Effector memory CD8-positive, alpha-beta T cell (primary cell): ENCODE results near the gene ITGAD.

ENCODE experiments used
- ATAC-seq: fragments of 150-1000 bp; cut with Tn5 transposase; replicated peaks from 2 replicates; pipeline ENCODE4 v1.10.0; 2021; ENCODE audit warnings: mild to moderate bottlenecking, moderate library complexity
- DNase-seq, 3 experiments: peaks; one replicate each; pipeline ENCODE4 v3.0.0; 2021
- H3K27ac Mint-ChIP-seq, 2 donors: one replicate each; pipeline ENCODE4 v1.8.0; 2022; ENCODE audit warnings: mild to moderate bottlenecking in 2 of 2, mixed read lengths in 2 of 2, moderate library complexity in 2 of 2
- H3K27me3 Mint-ChIP-seq, 2 donors: one replicate each; pipeline ENCODE4 v1.8.0; 2022; ENCODE audit warnings: mixed read lengths in 2 of 2
- H3K36me3 Mint-ChIP-seq: one replicate; pipeline ENCODE4 v1.8.0; 2022; ENCODE audit warnings: mild to moderate bottlenecking, moderate library complexity, mixed read lengths; ENCODE audit not compliant: insufficient read depth
- H3K4me1 Mint-ChIP-seq, 2 donors: one replicate each; pipeline ENCODE4 v1.8.0; 2022; ENCODE audit warnings: low read depth in 2 of 2, mixed read lengths in 2 of 2
- H3K4me3 Mint-ChIP-seq, 2 donors: one replicate each; pipeline ENCODE4 v1.8.0; 2022; ENCODE audit warnings: mild to moderate bottlenecking in 2 of 2, mixed read lengths in 2 of 2, moderate library complexity in 2 of 2
- H3K9me3 Mint-ChIP-seq, 2 donors: one replicate each; pipeline ENCODE4 v1.8.0; 2022; ENCODE audit warnings: mixed read lengths in 2 of 2

ITGAD gene

GRCh38 chr16:31455601-31456314 is 62.6 kb downstream of the ITGAD start:
- Mint-ChIP-seq H3K36me3 (peaks cover 25% of the 10 kb centered on the region), H3K27me3 (no peaks in the 10 kb centered on the region), H3K4me3 (peak overlapping the region; percentile 34 to 53), H3K27ac (peak overlapping the region; percentile 72 to 73), H3K4me1 (peaks cover 40 to 43% of the 10 kb centered on the region in 2 donors), H3K9me3 (no peaks in the 10 kb centered on the region)
- DNase-seq: peak in 1 of 3 experiments; percentile 23
- no peak for ATAC-seq

- DNase-seq (no peak), ATAC-seq (no peak)
- Mint-ChIP-seq H3K27ac (peak overlapping the region in 1 of 2 donors; percentile 73), H3K27me3 (no peaks in the 10 kb centered on the region), H3K4me1 (peaks cover 37 to 43% of the 10 kb centered on the region in 2 donors), H3K9me3 (no peaks in the 10 kb centered on the region), H3K36me3 (peaks cover 25% of the 10 kb centered on the region), H3K4me3 (peak overlapping the region in 1 of 2 donors; percentile 89)
Measured at GRCh38 chr16:31456988-31457360, 63.8 kb downstream of the ITGAD start.

GRCh38 chr16:31458073-31458843 is 65.1 kb downstream of the ITGAD start:
- no peaks in the 10 kb centered on the region for H3K27me3 Mint-ChIP-seq
- H3K9me3 Mint-ChIP-seq: no peaks in the 10 kb centered on the region
- H3K36me3 Mint-ChIP-seq: peaks cover 36% of the 10 kb centered on the region
- peak; percentile 30 for ATAC-seq
- DNase-seq: peak; percentile 65 to 71 (median 69)
- H3K4me1 Mint-ChIP-seq: peaks cover 37 to 43% of the 10 kb centered on the region in 2 donors
- peak overlapping the region; percentile 89 to 91 for H3K4me3 Mint-ChIP-seq
- peak overlapping the region; percentile 95 to 96 for H3K27ac Mint-ChIP-seq

GRCh38 chr16:31458844-31459686 is 65.9 kb downstream of the ITGAD start, which contains the start of gene ARMC5:
Gene ARMC5 (plus strand): TSS chr16:31459501. CDS start chr16:31459525, 24 bp downstream.
- Mint-ChIP-seq H3K4me3 (peak within 1 kb of the TSS; percentile 89 to 91), H3K27ac (peak within 1 kb of the TSS; percentile 95 to 96), H3K4me1 (peaks cover 33 to 39% of the 10 kb centered on the region in 2 donors), H3K27me3 (no peaks in the 10 kb centered on the region), H3K36me3 (peaks cover 40% of the 10 kb centered on the region), H3K9me3 (no peaks in the 10 kb centered on the region)
- peak; percentile 92 to 95 (median 94) for DNase-seq
- peak; percentile 68 for ATAC-seq

GRCh38 chr16:31459687-31460581 is 66.8 kb downstream of the ITGAD start:
- ATAC-seq: peak; percentile 72
- peak overlapping the region; percentile 89 to 91 for H3K4me3 Mint-ChIP-seq

GRCh38 chr16:31460582-31461002 is 67.5 kb downstream of the ITGAD start:
- Mint-ChIP-seq H3K9me3 (no peaks in the 10 kb centered on the region), H3K27ac (peak overlapping the region in 1 of 2 donors; percentile 95), H3K36me3 (peaks cover 41% of the 10 kb centered on the region), H3K4me3 (peak overlapping the region; percentile 89 to 91), H3K27me3 (no peaks in the 10 kb centered on the region), H3K4me1 (peaks cover 30 to 34% of the 10 kb centered on the region in 2 donors)
- peak in 1 of 3 experiments; percentile 26 for DNase-seq
- no peak for ATAC-seq

More at GRCh38 chr16:31459687-31460581, 66.8 kb downstream of the ITGAD start:
- H3K9me3 Mint-ChIP-seq: no peaks in the 10 kb centered on the region
- peaks cover 33 to 39% of the 10 kb centered on the region in 2 donors for H3K4me1 Mint-ChIP-seq
- H3K27ac Mint-ChIP-seq: peak overlapping the region; percentile 95 to 96
- peak; percentile 99 to 100 (median 100) for DNase-seq
- H3K36me3 Mint-ChIP-seq: peaks cover 40% of the 10 kb centered on the region
- H3K27me3 Mint-ChIP-seq: no peaks in the 10 kb centered on the region

GRCh38 chr16:31461201-31461920 is 68.2 kb downstream of the ITGAD start:
- DNase-seq (no peak), ATAC-seq (no peak)
- peak overlapping the region in 1 of 2 donors; percentile 91 for H3K4me3 Mint-ChIP-seq
- H3K4me1 Mint-ChIP-seq: peaks cover 23 to 28% of the 10 kb centered on the region in 2 donors
- H3K27ac Mint-ChIP-seq: no peak overlapping the region
- H3K27me3 Mint-ChIP-seq: no peaks in the 10 kb centered on the region
- H3K9me3 Mint-ChIP-seq: no peaks in the 10 kb centered on the region
- peaks cover 43% of the 10 kb centered on the region for H3K36me3 Mint-ChIP-seq

GRCh38 chr16:31461921-31462804 is 69.0 kb downstream of the ITGAD start:
- H3K9me3 Mint-ChIP-seq: no peaks in the 10 kb centered on the region
- DNase-seq (no peak), ATAC-seq (no peak)
- no peak overlapping the region for H3K27ac Mint-ChIP-seq
- H3K27me3 Mint-ChIP-seq: no peaks in the 10 kb centered on the region
- peaks cover 43% of the 10 kb centered on the region for H3K36me3 Mint-ChIP-seq
- H3K4me3 Mint-ChIP-seq: no peak overlapping the region
- peaks cover 24 to 28% of the 10 kb centered on the region in 2 donors for H3K4me1 Mint-ChIP-seq

GRCh38 chr16:31464348-31464769 is 71.2 kb downstream of the ITGAD start:
- H3K4me3 Mint-ChIP-seq: no peak overlapping the region
- DNase-seq (no peak), ATAC-seq (no peak)
- peaks cover 38% of the 10 kb centered on the region for H3K36me3 Mint-ChIP-seq
- no peak overlapping the region for H3K27ac Mint-ChIP-seq
- no peaks in the 10 kb centered on the region for H3K27me3 Mint-ChIP-seq
- no peaks in the 10 kb centered on the region for H3K9me3 Mint-ChIP-seq
- peaks cover 15 to 25% of the 10 kb centered on the region in 2 donors for H3K4me1 Mint-ChIP-seq

GRCh38 chr16:31464781-31465260 is 71.7 kb downstream of the ITGAD start:
- H3K27me3 Mint-ChIP-seq: no peaks in the 10 kb centered on the region
- no peak overlapping the region for H3K4me3 Mint-ChIP-seq
- H3K4me1 Mint-ChIP-seq: peaks cover 14 to 25% of the 10 kb centered on the region in 2 donors
- peaks cover 34% of the 10 kb centered on the region for H3K36me3 Mint-ChIP-seq
- DNase-seq (no peak), ATAC-seq (no peak)
- no peaks in the 10 kb centered on the region for H3K9me3 Mint-ChIP-seq
- H3K27ac Mint-ChIP-seq: peak overlapping the region in 1 of 2 donors; percentile 65

GRCh38 chr16:31465788-31466370 is 72.7 kb downstream of the ITGAD start:
- peaks cover 0 to 3% of the 10 kb centered on the region in 2 donors for H3K27me3 Mint-ChIP-seq
- H3K4me3 Mint-ChIP-seq: no peak overlapping the region
- peaks cover 31% of the 10 kb centered on the region for H3K36me3 Mint-ChIP-seq
- no peaks in the 10 kb centered on the region for H3K9me3 Mint-ChIP-seq
- ATAC-seq (no peak), DNase-seq (no peak)
- peak overlapping the region; percentile 28 to 67 for H3K27ac Mint-ChIP-seq
- peaks cover 6 to 16% of the 10 kb centered on the region in 2 donors for H3K4me1 Mint-ChIP-seq
